ENCODE results near the gene THADA.

Gene THADA

GRCh38 chr2:43443282-43443681 is 152.6 kb downstream of the THADA start:
- no peaks in the 10 kb centered on the region for H3K9me3 ChIP-seq (ENCODE audit: insufficient read depth, low read length)
- H3K36me3 ChIP-seq (ENCODE audit: insufficient read depth, insufficient read length, low read length) = peaks cover 7% of the 10 kb centered on the region
- H3K27me3 ChIP-seq (ENCODE audit: insufficient read depth, insufficient read length) = no peaks in the 10 kb centered on the region
- DNase-seq (ENCODE audit: low read depth, low spot score) = no peak
- H3K4me3 ChIP-seq (ENCODE audit: insufficient read length, low read depth) = no peak overlapping the region
- TF ChIP-seq ZNF274 (IDR thresholded peaks at IDR 0.05; ENCODE audit: low read depth, low read length) (no peak), YY1 (IDR thresholded peaks at IDR 0.05; ENCODE audit: insufficient read depth, insufficient read length) (no peak), SUZ12 (IDR thresholded peaks at IDR 0.05; ENCODE audit: extremely low read depth, insufficient read depth, insufficient read length) (no peak)
- H3K4me1 ChIP-seq (ENCODE audit: insufficient read depth, insufficient read length) = no peaks in the 10 kb centered on the region
- H3K9ac ChIP-seq (ENCODE audit: insufficient read length, low read depth) = no peak overlapping the region

- no peaks in the 10 kb centered on the region for H3K27me3 ChIP-seq (ENCODE audit: insufficient read depth, insufficient read length)
- no peak overlapping the region for H3K4me3 ChIP-seq (ENCODE audit: insufficient read length, low read depth)
- DNase-seq (ENCODE audit: low read depth, low spot score) = no peak
- no peak overlapping the region for H3K9ac ChIP-seq (ENCODE audit: insufficient read length, low read depth)
- H3K9me3 ChIP-seq (ENCODE audit: insufficient read depth, low read length) = no peaks in the 10 kb centered on the region
- no peaks in the 10 kb centered on the region for H3K4me1 ChIP-seq (ENCODE audit: insufficient read depth, insufficient read length)
- H3K36me3 ChIP-seq (ENCODE audit: insufficient read depth, insufficient read length, low read length) = peaks cover 5% of the 10 kb centered on the region
- TF ChIP-seq SUZ12 (IDR thresholded peaks at IDR 0.05; ENCODE audit: extremely low read depth, insufficient read depth, insufficient read length) (no peak), YY1 (IDR thresholded peaks at IDR 0.05; ENCODE audit: insufficient read depth, insufficient read length) (no peak), ZNF274 (IDR thresholded peaks at IDR 0.05; ENCODE audit: low read depth, low read length) (no peak)
Measured at GRCh38 chr2:43441195-43441594, 154.6 kb downstream of the THADA start.

- H3K9ac ChIP-seq (ENCODE audit: insufficient read length, low read depth) = no peak overlapping the region
Measured at GRCh38 chr2:43438858-43439655, 156.8 kb downstream of the THADA start.

GRCh38 chr2:43438342-43438741 is 157.5 kb downstream of the THADA start:
- no peak overlapping the region for H3K9ac ChIP-seq (ENCODE audit: insufficient read length, low read depth)
- no peak for DNase-seq (ENCODE audit: low read depth, low spot score)
- TF ChIP-seq SUZ12 (IDR thresholded peaks at IDR 0.05; ENCODE audit: extremely low read depth, insufficient read depth, insufficient read length) = no peak
- TF ChIP-seq YY1 (IDR thresholded peaks at IDR 0.05; ENCODE audit: insufficient read depth, insufficient read length) = no peak
- no peak for TF ChIP-seq ZNF274 (IDR thresholded peaks at IDR 0.05; ENCODE audit: low read depth, low read length)
- no peaks in the 10 kb centered on the region for H3K9me3 ChIP-seq (ENCODE audit: insufficient read depth, low read length)
- H3K36me3 ChIP-seq (ENCODE audit: insufficient read depth, insufficient read length, low read length) = peaks cover 3% of the 10 kb centered on the region
- H3K4me1 ChIP-seq (ENCODE audit: insufficient read depth, insufficient read length) = no peaks in the 10 kb centered on the region
- no peak overlapping the region for H3K4me3 ChIP-seq (ENCODE audit: insufficient read length, low read depth)
- H3K27me3 ChIP-seq (ENCODE audit: insufficient read depth, insufficient read length) = no peaks in the 10 kb centered on the region

More at GRCh38 chr2:43438858-43439655, 156.8 kb downstream of the THADA start:
- Histone ChIP-seq H3K4me3 (ENCODE audit: insufficient read length, low read depth) (no peak overlapping the region), H3K4me1 (ENCODE audit: insufficient read depth, insufficient read length) (no peaks in the 10 kb centered on the region), H3K36me3 (ENCODE audit: insufficient read depth, insufficient read length, low read length) (peaks cover 3% of the 10 kb centered on the region), H3K9me3 (ENCODE audit: insufficient read depth, low read length) (no peaks in the 10 kb centered on the region), H3K27me3 (ENCODE audit: insufficient read depth, insufficient read length) (no peaks in the 10 kb centered on the region)
- TF ChIP-seq ZNF274 (IDR thresholded peaks at IDR 0.05; ENCODE audit: low read depth, low read length) (no peak), YY1 (IDR thresholded peaks at IDR 0.05; ENCODE audit: insufficient read depth, insufficient read length) (no peak), SUZ12 (IDR thresholded peaks at IDR 0.05; ENCODE audit: extremely low read depth, insufficient read depth, insufficient read length) (no peak)
- no peak for DNase-seq (ENCODE audit: low read depth, low spot score)

GRCh38 chr2:43437363-43437762 is 158.5 kb downstream of the THADA start:
- no peaks in the 10 kb centered on the region for H3K27me3 ChIP-seq (ENCODE audit: insufficient read depth, insufficient read length)
- no peak overlapping the region for H3K4me3 ChIP-seq (ENCODE audit: insufficient read length, low read depth)
- H3K9ac ChIP-seq (ENCODE audit: insufficient read length, low read depth) = no peak overlapping the region
- DNase-seq (ENCODE audit: low read depth, low spot score) = no peak
- no peaks in the 10 kb centered on the region for H3K4me1 ChIP-seq (ENCODE audit: insufficient read depth, insufficient read length)
- H3K9me3 ChIP-seq (ENCODE audit: insufficient read depth, low read length) = no peaks in the 10 kb centered on the region
- TF ChIP-seq YY1 (IDR thresholded peaks at IDR 0.05; ENCODE audit: insufficient read depth, insufficient read length) = no peak
- no peak for TF ChIP-seq SUZ12 (IDR thresholded peaks at IDR 0.05; ENCODE audit: extremely low read depth, insufficient read depth, insufficient read length)
- TF ChIP-seq ZNF274 (IDR thresholded peaks at IDR 0.05; ENCODE audit: low read depth, low read length) = no peak
- H3K36me3 ChIP-seq (ENCODE audit: insufficient read depth, insufficient read length, low read length) = peaks cover 3% of the 10 kb centered on the region

GRCh38 chr2:43436431-43436830 is 159.4 kb downstream of the THADA start:
- Histone ChIP-seq H3K36me3 (ENCODE audit: insufficient read depth, insufficient read length, low read length) (peaks cover 3% of the 10 kb centered on the region), H3K27me3 (ENCODE audit: insufficient read depth, insufficient read length) (no peaks in the 10 kb centered on the region), H3K4me3 (ENCODE audit: insufficient read length, low read depth) (no peak overlapping the region), H3K4me1 (ENCODE audit: insufficient read depth, insufficient read length) (no peaks in the 10 kb centered on the region), H3K9ac (ENCODE audit: insufficient read length, low read depth) (no peak overlapping the region), H3K9me3 (ENCODE audit: insufficient read depth, low read length) (no peaks in the 10 kb centered on the region)
- no peak for DNase-seq (ENCODE audit: low read depth, low spot score)
- TF ChIP-seq SUZ12 (IDR thresholded peaks at IDR 0.05; ENCODE audit: extremely low read depth, insufficient read depth, insufficient read length) (no peak), ZNF274 (IDR thresholded peaks at IDR 0.05; ENCODE audit: low read depth, low read length) (no peak), YY1 (IDR thresholded peaks at IDR 0.05; ENCODE audit: insufficient read depth, insufficient read length) (no peak)

GRCh38 chr2:43435746-43436145 is 160.1 kb downstream of the THADA start:
- Histone ChIP-seq H3K27me3 (ENCODE audit: insufficient read depth, insufficient read length) (no peaks in the 10 kb centered on the region), H3K4me1 (ENCODE audit: insufficient read depth, insufficient read length) (no peaks in the 10 kb centered on the region), H3K36me3 (ENCODE audit: insufficient read depth, insufficient read length, low read length) (peaks cover 3% of the 10 kb centered on the region), H3K4me3 (ENCODE audit: insufficient read length, low read depth) (no peak overlapping the region), H3K9me3 (ENCODE audit: insufficient read depth, low read length) (no peaks in the 10 kb centered on the region), H3K9ac (ENCODE audit: insufficient read length, low read depth) (no peak overlapping the region)
- DNase-seq (ENCODE audit: low read depth, low spot score) = no peak
- TF ChIP-seq ZNF274 (IDR thresholded peaks at IDR 0.05; ENCODE audit: low read depth, low read length) (no peak), SUZ12 (IDR thresholded peaks at IDR 0.05; ENCODE audit: extremely low read depth, insufficient read depth, insufficient read length) (no peak), YY1 (IDR thresholded peaks at IDR 0.05; ENCODE audit: insufficient read depth, insufficient read length) (no peak)

Data from NT2/D1 (cell line).